Measurements from ENCODE around the gene ZC3H11A.

DNA sequence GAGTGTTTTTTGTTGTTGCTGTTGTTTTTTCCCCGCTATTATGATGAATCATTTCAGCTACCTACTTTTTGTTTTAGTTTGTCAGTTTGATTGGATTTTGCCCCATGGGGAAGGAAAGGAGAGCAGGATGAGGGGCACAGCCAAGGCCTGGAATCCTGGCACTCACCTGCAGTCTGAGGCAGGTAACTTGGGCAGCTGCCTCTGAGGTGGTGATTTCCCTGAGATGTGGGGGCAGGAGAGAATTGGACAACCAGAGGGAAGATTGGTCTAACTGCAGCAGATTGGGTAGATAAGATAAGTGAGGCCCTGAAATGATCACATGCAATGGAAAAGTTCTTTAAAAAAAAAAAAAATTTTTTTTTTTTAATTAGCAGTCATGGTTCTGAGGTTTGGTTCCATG is 31.9 kb upstream of the ZC3H11A start:
- TF ChIP-seq, protein P1, sequence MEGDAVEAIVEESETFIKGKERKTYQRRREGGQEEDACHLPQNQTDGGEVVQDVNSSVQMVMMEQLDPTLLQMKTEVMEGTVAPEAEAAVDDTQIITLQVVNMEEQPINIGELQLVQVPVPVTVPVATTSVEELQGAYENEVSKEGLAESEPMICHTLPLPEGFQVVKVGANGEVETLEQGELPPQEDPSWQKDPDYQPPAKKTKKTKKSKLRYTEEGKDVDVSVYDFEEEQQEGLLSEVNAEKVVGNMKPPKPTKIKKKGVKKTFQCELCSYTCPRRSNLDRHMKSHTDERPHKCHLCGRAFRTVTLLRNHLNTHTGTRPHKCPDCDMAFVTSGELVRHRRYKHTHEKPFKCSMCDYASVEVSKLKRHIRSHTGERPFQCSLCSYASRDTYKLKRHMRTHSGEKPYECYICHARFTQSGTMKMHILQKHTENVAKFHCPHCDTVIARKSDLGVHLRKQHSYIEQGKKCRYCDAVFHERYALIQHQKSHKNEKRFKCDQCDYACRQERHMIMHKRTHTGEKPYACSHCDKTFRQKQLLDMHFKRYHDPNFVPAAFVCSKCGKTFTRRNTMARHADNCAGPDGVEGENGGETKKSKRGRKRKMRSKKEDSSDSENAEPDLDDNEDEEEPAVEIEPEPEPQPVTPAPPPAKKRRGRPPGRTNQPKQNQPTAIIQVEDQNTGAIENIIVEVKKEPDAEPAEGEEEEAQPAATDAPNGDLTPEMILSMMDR (IDR thresholded peaks at IDR 0.05), result no peak
- TF ChIP-seq POLR2A (IDR thresholded peaks at IDR 0.05), result no peak
- TF ChIP-seq EP300 (IDR thresholded peaks at IDR 0.05), result no peak
